Measurements from ENCODE around the gene ARL5C.

The ARL5C gene

GRCh38 chr17:39165178-39165840, 652 bp downstream of the ARL5C start:
- no peak for TF ChIP-seq POLR2AphosphoS5 (IDR thresholded peaks at IDR 0.05; ENCODE audit: low read depth, low read length)
- TF ChIP-seq TAF1 (IDR thresholded peaks at IDR 0.05; ENCODE audit: borderline replicate concordance, insufficient read depth, low read length) = no peak
- TF ChIP-seq REST (IDR thresholded peaks at IDR 0.05; ENCODE audit: insufficient read depth in 1 of 2, low read depth in 2 of 2, low read length in 2 of 2) = no peak

GRCh38 chr17:39164675-39165143, 1.3 kb downstream of the ARL5C start:
- no peak for TF ChIP-seq FOXP2 (optimal IDR thresholded peaks at IDR 0.05; ENCODE audit: borderline replicate concordance, extremely low read depth, extremely low read length, insufficient read depth)
- no peak for TF ChIP-seq REST (IDR thresholded peaks at IDR 0.05; ENCODE audit: insufficient read depth in 1 of 2, low read depth in 2 of 2, low read length in 2 of 2)
- no peak for TF ChIP-seq TAF1 (IDR thresholded peaks at IDR 0.05; ENCODE audit: borderline replicate concordance, insufficient read depth, low read length)
- no peak for TF ChIP-seq POLR2AphosphoS5 (IDR thresholded peaks at IDR 0.05; ENCODE audit: low read depth, low read length)
- no peak for TF ChIP-seq SIN3A (IDR thresholded peaks at IDR 0.05; ENCODE audit: borderline replicate concordance, insufficient read depth, low read length)

GRCh38 chr17:39161962-39162361, 4.0 kb downstream of the ARL5C start:
- TF ChIP-seq FOXP2 (optimal IDR thresholded peaks at IDR 0.05; ENCODE audit: borderline replicate concordance, extremely low read depth, extremely low read length, insufficient read depth) = no peak
- no peak for TF ChIP-seq SIN3A (IDR thresholded peaks at IDR 0.05; ENCODE audit: borderline replicate concordance, insufficient read depth, low read length)
- TF ChIP-seq TAF1 (IDR thresholded peaks at IDR 0.05; ENCODE audit: borderline replicate concordance, insufficient read depth, low read length) = no peak
- TF ChIP-seq REST (IDR thresholded peaks at IDR 0.05; ENCODE audit: insufficient read depth in 1 of 2, low read depth in 2 of 2, low read length in 2 of 2) = no peak

- no peak for TF ChIP-seq FOXP2 (optimal IDR thresholded peaks at IDR 0.05; ENCODE audit: borderline replicate concordance, extremely low read depth, extremely low read length, insufficient read depth)
- no peak for TF ChIP-seq POLR2AphosphoS5 (IDR thresholded peaks at IDR 0.05; ENCODE audit: low read depth, low read length)
- TF ChIP-seq TAF1 (IDR thresholded peaks at IDR 0.05; ENCODE audit: borderline replicate concordance, insufficient read depth, low read length) = no peak
- TF ChIP-seq REST (IDR thresholded peaks at IDR 0.05; ENCODE audit: insufficient read depth in 1 of 2, low read depth in 2 of 2, low read length in 2 of 2) = no peak
- no peak for TF ChIP-seq SIN3A (IDR thresholded peaks at IDR 0.05; ENCODE audit: borderline replicate concordance, insufficient read depth, low read length)
Measured at GRCh38 chr17:39158623-39159022, 7.3 kb downstream of the ARL5C start.

GRCh38 chr17:39156491-39156890, 9.5 kb downstream of the ARL5C start:
- TF ChIP-seq SIN3A (IDR thresholded peaks at IDR 0.05; ENCODE audit: borderline replicate concordance, insufficient read depth, low read length) (no peak), TAF1 (IDR thresholded peaks at IDR 0.05; ENCODE audit: borderline replicate concordance, insufficient read depth, low read length) (no peak), FOXP2 (optimal IDR thresholded peaks at IDR 0.05; ENCODE audit: borderline replicate concordance, extremely low read depth, extremely low read length, insufficient read depth) (no peak), POLR2AphosphoS5 (IDR thresholded peaks at IDR 0.05; ENCODE audit: low read depth, low read length) (no peak), REST (IDR thresholded peaks at IDR 0.05; ENCODE audit: insufficient read depth in 1 of 2, low read depth in 2 of 2, low read length in 2 of 2) (no peak)

Data from PFSK-1 (cell line).